DND-41 (cell line): ENCODE data around the gene SDR42E1.

ENCODE experiments used
- ATAC-seq: fragments of 200-7000 bp; cut with Tn5 transposase; 3 replicates; pipeline ENCODE4 v1.9.1; 2021; ENCODE audit warnings: low read depth; ENCODE audit not compliant: insufficient read depth
- DNase-seq: peaks from one replicate; pipeline ENCODE4 v3.0.0-alpha.2; 2020
- H2AFZ ChIP-seq: 2 replicates; pipeline ENCODE4 v1.6.0; 2012; ENCODE audit warnings: low read depth, low read length
- H3K27ac ChIP-seq: 2 replicates; pipeline ENCODE4 v1.5.1; 2012; ENCODE audit warnings: low read length, inconsistent platforms
- H3K27me3 ChIP-seq: fragments of 200-600 bp; sonication (generic); 2 replicates; pipeline ENCODE4 v1.6.0; 2012; ENCODE audit warnings: low read length, mild to moderate bottlenecking, inconsistent platforms; ENCODE audit not compliant: insufficient read depth, poor library complexity
- H3K36me3 ChIP-seq: 2 replicates; pipeline ENCODE4 v1.5.1; 2012; ENCODE audit warnings: low read length, inconsistent platforms; ENCODE audit not compliant: insufficient read depth
- H3K4me1 ChIP-seq: 2 replicates; pipeline ENCODE4 v1.5.1; 2012; ENCODE audit warnings: mild to moderate bottlenecking, low read length; ENCODE audit not compliant: insufficient read depth
- H3K4me2 ChIP-seq: 2 replicates; pipeline ENCODE4 v1.6.0; 2012; ENCODE audit warnings: mild to moderate bottlenecking, moderate library complexity, low read length, inconsistent platforms; ENCODE audit not compliant: insufficient read depth
- H3K4me3 ChIP-seq, 2 experiments: fragments of 200-600 bp in 1 of 2; shearing (Covaris generic) in 1 of 2; 2 replicates each; pipeline ENCODE4 v1.5.1; 2012 to 2016; ENCODE audit warnings: inconsistent platforms in 2 of 2, low read length in 2 of 2, mild to moderate bottlenecking in 2 of 2, low read depth in 1 of 2, moderate library complexity in 1 of 2
- H3K79me2 ChIP-seq: 2 replicates; pipeline ENCODE4 v1.6.0; 2012; ENCODE audit warnings: low read length, inconsistent platforms; ENCODE audit not compliant: insufficient read depth
- H3K9ac ChIP-seq: 2 replicates; pipeline ENCODE4 v1.6.0; 2012; ENCODE audit warnings: low read depth, mild to moderate bottlenecking, inconsistent platforms, low read length, moderate library complexity
- H3K9me3 ChIP-seq: 2 replicates; pipeline ENCODE4 v1.5.1; 2012; ENCODE audit warnings: low read length, moderate library complexity, mild to moderate bottlenecking, inconsistent platforms; ENCODE audit not compliant: insufficient read depth, severe bottlenecking
- H4K20me1 ChIP-seq: 2 replicates; pipeline ENCODE4 v1.6.0; 2012; ENCODE audit warnings: low read length; ENCODE audit not compliant: insufficient read depth
- EZH2 ChIP-seq: IDR thresholded peaks from 3 replicates; pipeline ENCODE4 v1.6.1; 2012; ENCODE audit warnings: borderline replicate concordance, low read depth, mild to moderate bottlenecking, moderate library complexity, low read length, inconsistent platforms; ENCODE audit not compliant: severe bottlenecking
- TF ChIP-seq, protein P1 (sequence below): IDR thresholded peaks from 2 replicates; pipeline ENCODE4 v1.5.1; 2012; ENCODE audit warnings: borderline replicate concordance, low read length, moderate library complexity, mild to moderate bottlenecking; ENCODE audit not compliant: poor library complexity, severe bottlenecking; ENCODE audit errors: extremely low read depth

Gene SDR42E1

DNA sequence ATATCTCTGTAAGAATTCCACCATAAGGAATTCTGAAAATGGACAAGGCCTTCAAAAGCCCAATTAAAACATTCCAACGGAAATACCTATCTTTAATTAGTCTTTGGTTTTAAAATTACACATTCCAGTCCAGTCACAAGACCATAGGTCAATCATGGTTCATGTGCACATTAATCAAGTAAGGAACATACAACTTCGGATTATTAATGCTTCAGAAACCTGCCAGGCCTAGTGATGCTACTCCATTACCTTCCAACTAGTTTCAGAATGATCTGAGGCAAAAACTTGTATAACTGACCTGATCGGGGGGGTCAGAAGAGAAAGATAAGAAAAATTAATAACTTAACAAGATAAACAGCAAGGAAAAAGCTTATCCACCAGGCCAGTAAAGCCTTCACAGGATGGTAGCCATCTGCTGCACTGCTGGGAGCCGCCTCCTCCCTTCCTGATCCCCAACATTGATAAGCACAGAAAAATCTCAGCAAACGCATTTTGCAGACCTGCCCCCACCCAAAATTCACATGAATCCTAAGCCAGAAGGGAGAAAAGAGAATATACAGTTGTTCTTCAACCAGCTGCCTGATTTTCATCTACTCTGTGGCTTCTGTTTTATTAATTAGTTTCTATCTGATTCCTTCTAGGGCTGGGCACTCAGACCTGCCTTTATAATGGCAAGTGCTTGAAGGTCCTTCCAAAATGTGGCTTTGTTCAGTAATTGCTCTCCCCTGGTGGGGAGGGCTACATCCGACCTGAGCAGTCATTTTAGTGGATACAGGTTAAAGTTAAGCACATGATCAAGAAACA lies 6.0 kb downstream of the SDR42E1 start:
- H3K4me1 ChIP-seq: no peaks in the 10 kb centered on the region
- no peak overlapping the region for H2AFZ ChIP-seq
- DNase-seq: no peak
- H3K9ac ChIP-seq: no peak overlapping the region
- no peaks in the 10 kb centered on the region for H3K79me2 ChIP-seq
- no peak for ATAC-seq
- H3K36me3 ChIP-seq: no peaks in the 10 kb centered on the region
- no peak overlapping the region for H3K27ac ChIP-seq
- H3K4me3 ChIP-seq: no peak overlapping the region
- no peaks in the 10 kb centered on the region for H4K20me1 ChIP-seq
- peaks cover 13% of the 10 kb centered on the region for H3K9me3 ChIP-seq
- TF ChIP-seq, protein P1, sequence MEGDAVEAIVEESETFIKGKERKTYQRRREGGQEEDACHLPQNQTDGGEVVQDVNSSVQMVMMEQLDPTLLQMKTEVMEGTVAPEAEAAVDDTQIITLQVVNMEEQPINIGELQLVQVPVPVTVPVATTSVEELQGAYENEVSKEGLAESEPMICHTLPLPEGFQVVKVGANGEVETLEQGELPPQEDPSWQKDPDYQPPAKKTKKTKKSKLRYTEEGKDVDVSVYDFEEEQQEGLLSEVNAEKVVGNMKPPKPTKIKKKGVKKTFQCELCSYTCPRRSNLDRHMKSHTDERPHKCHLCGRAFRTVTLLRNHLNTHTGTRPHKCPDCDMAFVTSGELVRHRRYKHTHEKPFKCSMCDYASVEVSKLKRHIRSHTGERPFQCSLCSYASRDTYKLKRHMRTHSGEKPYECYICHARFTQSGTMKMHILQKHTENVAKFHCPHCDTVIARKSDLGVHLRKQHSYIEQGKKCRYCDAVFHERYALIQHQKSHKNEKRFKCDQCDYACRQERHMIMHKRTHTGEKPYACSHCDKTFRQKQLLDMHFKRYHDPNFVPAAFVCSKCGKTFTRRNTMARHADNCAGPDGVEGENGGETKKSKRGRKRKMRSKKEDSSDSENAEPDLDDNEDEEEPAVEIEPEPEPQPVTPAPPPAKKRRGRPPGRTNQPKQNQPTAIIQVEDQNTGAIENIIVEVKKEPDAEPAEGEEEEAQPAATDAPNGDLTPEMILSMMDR: no peak
- no peak for TF ChIP-seq EZH2
- no peak overlapping the region for H3K4me2 ChIP-seq
- no peaks in the 10 kb centered on the region for H3K27me3 ChIP-seq

DNA sequence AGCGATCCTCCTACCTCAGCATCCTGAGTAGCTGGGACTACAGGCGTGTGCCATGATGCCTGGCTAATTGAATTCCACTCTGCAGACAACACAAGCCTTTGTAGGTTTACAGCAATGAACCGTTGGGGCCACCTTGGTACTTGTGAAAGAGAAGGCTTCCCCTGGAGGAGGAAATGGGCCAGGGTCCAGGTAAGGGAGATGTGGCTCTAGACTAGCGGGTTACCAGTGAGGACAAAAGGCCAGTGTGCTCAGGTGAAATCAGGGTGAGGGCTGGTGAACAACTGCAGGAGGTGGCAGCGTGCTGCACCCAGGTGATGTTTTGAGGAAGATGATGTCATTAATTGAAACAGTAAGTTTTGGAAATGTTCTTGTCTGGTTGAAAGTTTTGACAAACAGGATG lies 6.7 kb downstream of the SDR42E1 start:
- TF ChIP-seq EZH2: no peak
- TF ChIP-seq, protein P1: no peak
- ATAC-seq (no peak), DNase-seq (no peak)
- no peak overlapping the region for H2AFZ ChIP-seq
- no peak overlapping the region for H3K4me3 ChIP-seq
- H3K4me1 ChIP-seq: no peaks in the 10 kb centered on the region
- H3K27ac ChIP-seq: no peak overlapping the region
- no peaks in the 10 kb centered on the region for H3K27me3 ChIP-seq
- H3K9ac ChIP-seq: no peak overlapping the region
- H3K79me2 ChIP-seq: no peaks in the 10 kb centered on the region
- H3K4me2 ChIP-seq: no peak overlapping the region
- H3K9me3 ChIP-seq: peaks cover 13% of the 10 kb centered on the region
- no peaks in the 10 kb centered on the region for H3K36me3 ChIP-seq
- no peaks in the 10 kb centered on the region for H4K20me1 ChIP-seq

DNA sequence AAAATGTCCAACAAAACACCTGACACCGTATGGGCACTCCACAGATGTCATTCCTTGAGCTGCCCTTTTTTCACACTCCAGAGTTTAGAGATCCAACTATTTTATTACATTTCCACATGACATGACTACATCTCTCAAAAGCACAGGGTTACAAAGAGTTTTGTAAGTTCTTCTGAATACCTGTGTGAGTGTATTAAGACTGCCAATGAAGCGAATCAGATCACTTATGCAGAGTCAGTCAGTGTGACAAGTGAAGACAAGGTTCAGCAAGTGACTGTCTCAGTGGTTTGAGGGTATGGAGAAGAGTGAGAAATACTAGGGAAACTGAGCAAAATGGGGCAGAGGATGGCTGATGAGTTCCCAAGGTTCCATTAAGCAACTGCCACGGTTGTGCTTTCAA lies 8.4 kb downstream of the SDR42E1 start:
- Histone ChIP-seq H3K4me1 (no peaks in the 10 kb centered on the region), H3K27me3 (no peaks in the 10 kb centered on the region), H3K79me2 (no peaks in the 10 kb centered on the region), H2AFZ (no peak overlapping the region), H3K4me2 (no peak overlapping the region), H4K20me1 (no peaks in the 10 kb centered on the region), H3K36me3 (no peaks in the 10 kb centered on the region), H3K9me3 (peaks cover 4% of the 10 kb centered on the region), H3K27ac (no peak overlapping the region), H3K4me3 (no peak overlapping the region), H3K9ac (no peak overlapping the region)
- DNase-seq (no peak), ATAC-seq (no peak)
- no peak for TF ChIP-seq EZH2

- no peaks in the 10 kb centered on the region for H3K9me3 ChIP-seq
- H3K27ac ChIP-seq: no peak overlapping the region
- no peak for ATAC-seq
- H3K4me1 ChIP-seq: no peaks in the 10 kb centered on the region
- no peak for DNase-seq
- H3K36me3 ChIP-seq: no peaks in the 10 kb centered on the region
- no peak overlapping the region for H3K4me2 ChIP-seq
- no peaks in the 10 kb centered on the region for H3K79me2 ChIP-seq
- TF ChIP-seq EZH2: no peak
- TF ChIP-seq, protein P1: no peak
- no peak overlapping the region for H3K4me3 ChIP-seq
- no peak overlapping the region for H3K9ac ChIP-seq
- no peaks in the 10 kb centered on the region for H4K20me1 ChIP-seq
- peaks cover 3% of the 10 kb centered on the region for H3K27me3 ChIP-seq
- H2AFZ ChIP-seq: no peak overlapping the region
Measured at GRCh38 chr16:81997738-81998137, 13.5 kb downstream of the SDR42E1 start.
